Measurements from ENCODE around the gene UNC5CL.

UNC5CL gene

DNA sequence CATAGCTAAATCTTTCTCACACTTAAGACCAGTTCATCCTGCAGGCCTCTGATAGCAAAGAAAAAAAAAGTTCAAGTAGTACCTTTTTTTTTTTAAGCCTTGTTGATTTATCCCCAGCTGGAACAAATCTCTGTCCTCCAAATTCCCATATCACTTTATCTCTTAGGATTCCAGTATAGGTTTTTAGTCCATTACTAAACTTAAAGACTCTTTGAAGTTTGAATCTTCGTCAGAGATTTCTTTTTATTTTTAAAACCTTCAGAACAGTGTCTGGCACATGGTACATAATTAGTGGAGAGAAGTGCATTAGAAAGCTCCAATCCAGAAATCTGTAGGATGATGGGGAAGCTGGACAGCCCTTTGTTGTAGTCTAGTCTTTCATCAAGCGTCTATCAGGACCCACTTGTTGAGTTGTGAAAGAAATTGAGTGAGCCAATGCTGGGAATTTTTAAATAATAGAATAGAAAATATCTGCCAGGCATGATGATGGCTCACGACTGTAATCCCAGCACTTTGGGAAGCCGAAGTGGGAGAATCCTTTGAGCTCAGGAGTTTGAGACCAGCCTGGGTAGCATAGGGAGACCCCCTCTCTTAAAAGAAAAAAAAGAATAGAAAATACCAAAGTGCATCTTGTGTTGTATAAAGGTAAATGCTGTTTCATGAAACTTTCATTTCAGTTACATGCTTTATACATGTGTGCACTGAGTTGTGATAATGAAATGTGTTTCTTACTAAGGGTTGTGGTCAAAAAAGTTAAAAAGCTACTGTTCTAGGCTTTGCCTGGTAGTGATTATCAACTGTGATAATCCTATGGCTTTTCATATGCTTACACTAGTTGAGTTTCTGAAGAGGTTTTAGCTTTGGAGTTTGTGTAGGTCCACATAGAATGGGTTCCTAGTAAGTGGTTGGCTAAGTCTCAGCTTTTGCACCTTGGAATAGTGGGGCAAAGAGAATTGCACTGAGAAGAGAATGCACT, 36.9 kb upstream of the UNC5CL start:
- DNase-seq (ENCODE audit: insufficient read length, low spot score) (no peak), FAIRE-seq (peak; percentile 41)
- no peak for TF ChIP-seq PAX5 (IDR thresholded peaks at IDR 0.05; ENCODE audit: insufficient read depth, low read length, severe bottlenecking)
- no peak for TF ChIP-seq TAF1 (IDR thresholded peaks at IDR 0.05; ENCODE audit: low read depth, low read length)
- no peak for TF ChIP-seq POLR2AphosphoS5 (IDR thresholded peaks at IDR 0.05; ENCODE audit: low read depth, low read length)
- TF ChIP-seq POU2F2 (IDR thresholded peaks at IDR 0.05; ENCODE audit: low read depth, low read length): no peak
- TF ChIP-seq SPI1 (IDR thresholded peaks at IDR 0.05; ENCODE audit: low read depth, low read length): no peak
- TF ChIP-seq POLR2A (IDR thresholded peaks at IDR 0.05; ENCODE audit: low read depth, low read length): no peak

DNA sequence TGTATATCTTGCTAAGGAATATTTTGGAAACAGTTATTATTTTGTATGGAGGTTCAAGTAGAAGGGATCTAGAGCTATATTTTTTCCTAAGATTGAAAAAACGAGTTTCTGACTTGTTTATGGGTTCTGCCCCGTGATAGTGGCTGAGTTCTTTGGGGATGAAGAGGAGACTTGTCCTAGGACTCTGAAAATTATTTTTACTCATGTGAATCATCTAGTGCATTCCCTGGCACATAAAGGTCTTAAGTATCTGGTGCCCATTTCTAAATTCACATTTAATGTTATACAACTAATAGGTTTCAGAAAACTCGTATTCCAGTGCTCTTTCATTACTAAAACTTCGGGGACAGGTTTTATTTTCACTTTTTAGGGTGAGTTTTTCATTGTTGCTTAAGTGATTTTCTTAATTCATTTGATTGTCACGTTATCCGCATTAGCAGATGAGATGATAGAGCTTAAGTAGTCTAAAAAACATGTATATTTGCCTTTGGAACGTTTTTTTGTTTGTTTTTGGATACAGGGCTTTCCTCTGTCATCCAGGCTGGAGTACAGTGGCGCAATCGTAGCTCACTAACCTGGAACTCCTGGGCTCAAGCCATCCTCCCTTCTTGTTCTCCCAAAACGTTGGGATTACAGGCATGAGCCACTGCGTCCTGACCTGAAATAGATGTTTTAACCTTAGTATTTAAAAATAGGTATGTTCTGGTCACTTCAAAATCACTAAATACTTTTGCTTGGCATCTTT, 35.8 kb upstream of the UNC5CL start:
- FAIRE-seq (no peak), DNase-seq (ENCODE audit: insufficient read length, low spot score) (no peak)
- no peak for TF ChIP-seq SPI1 (IDR thresholded peaks at IDR 0.05; ENCODE audit: low read depth, low read length)
- TF ChIP-seq POU2F2 (IDR thresholded peaks at IDR 0.05; ENCODE audit: low read depth, low read length): no peak
- TF ChIP-seq PAX5 (IDR thresholded peaks at IDR 0.05; ENCODE audit: insufficient read depth, low read length, severe bottlenecking): no peak
- TF ChIP-seq TAF1 (IDR thresholded peaks at IDR 0.05; ENCODE audit: low read depth, low read length): no peak
- TF ChIP-seq POLR2AphosphoS5 (IDR thresholded peaks at IDR 0.05; ENCODE audit: low read depth, low read length): no peak
- no peak for TF ChIP-seq POLR2A (IDR thresholded peaks at IDR 0.05; ENCODE audit: low read depth, low read length)

DNA sequence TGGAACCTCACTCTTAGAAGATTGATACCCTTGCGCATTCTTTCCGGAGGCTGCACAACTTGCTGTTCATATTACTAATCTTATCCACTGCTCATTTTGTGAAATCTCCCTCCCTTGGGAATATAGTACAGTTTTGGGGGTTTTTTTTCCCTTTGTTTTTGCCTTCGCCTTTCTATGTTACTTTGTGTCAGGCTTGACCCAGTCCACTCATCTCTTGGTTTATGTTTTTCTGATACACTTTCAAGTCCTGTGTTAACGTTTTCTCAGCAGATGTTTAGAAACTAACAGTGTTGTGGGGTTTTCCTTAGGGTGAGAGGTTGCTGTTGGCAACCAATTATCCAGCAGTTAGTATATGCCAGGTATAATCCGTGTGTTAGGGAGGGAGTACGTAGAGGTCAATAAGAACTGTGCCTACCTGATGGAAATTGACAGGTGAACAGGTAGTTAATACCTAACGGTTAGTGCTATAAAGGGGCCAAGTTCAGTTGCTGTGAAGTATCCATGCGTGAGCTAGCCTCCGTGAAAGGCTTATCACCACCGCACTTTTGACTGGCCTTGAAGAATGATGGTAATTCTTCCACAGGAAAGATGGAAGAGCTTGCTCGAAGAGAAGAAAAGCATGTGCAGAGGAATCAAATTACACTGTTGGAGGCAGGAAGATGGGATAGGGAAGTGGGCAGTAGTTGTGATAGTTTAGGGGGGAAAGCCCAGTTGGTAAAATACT, 35.1 kb upstream of the UNC5CL start:
- no peak for TF ChIP-seq TAF1 (IDR thresholded peaks at IDR 0.05; ENCODE audit: low read depth, low read length)
- TF ChIP-seq SPI1 (IDR thresholded peaks at IDR 0.05; ENCODE audit: low read depth, low read length): peak; percentile 46
- DNase-seq (ENCODE audit: insufficient read length, low spot score) (no peak), FAIRE-seq (no peak)

DNA sequence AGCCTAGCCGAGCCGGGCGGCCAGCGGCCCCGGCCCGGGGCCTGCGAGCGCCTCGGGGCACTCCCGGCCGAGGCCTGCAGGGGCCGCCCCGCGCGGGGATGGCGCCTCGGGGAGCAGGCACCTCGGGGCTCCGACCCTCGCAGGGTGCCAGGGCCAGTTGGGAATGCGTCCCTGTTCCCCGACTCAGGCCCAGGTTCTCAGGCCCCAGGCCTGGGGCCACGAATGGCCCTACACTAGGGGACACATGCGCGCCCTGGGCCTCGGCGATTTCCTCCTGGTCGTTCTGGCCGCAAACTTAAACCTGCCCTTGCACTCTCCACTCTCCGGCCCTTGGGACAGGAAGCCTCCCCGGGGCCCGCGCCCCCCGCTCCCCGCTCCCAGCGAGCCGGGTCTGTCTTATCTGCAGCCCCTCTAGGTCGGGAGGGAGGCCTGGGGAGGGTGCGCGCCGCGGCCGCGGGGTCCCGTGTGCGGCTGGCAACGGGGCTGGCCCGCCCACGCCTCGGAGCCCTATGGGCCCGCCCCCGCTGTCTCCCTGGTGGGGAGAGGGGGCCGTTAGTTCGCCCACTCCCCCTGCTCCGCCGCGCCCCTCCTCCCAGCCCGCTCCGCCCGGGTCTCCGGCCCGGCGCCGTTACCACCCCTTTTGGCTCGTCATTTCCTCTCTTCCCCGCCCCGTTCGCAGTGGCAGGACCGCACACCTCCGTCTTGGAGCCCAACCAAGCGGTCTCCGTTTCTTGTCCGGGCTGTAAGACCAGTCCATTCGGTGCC, 34.4 kb upstream of the UNC5CL start:
- DNase-seq (ENCODE audit: insufficient read length, low spot score): peak; percentile 30
- peak; percentile 92 for FAIRE-seq
- TF ChIP-seq PAX5 (IDR thresholded peaks at IDR 0.05; ENCODE audit: insufficient read depth, low read length, severe bottlenecking): no peak
- peak; percentile 89 for TF ChIP-seq POLR2AphosphoS5 (IDR thresholded peaks at IDR 0.05; ENCODE audit: low read depth, low read length)
- peak; percentile 91 for TF ChIP-seq POLR2A (IDR thresholded peaks at IDR 0.05; ENCODE audit: low read depth, low read length)
- TF ChIP-seq SPI1 (IDR thresholded peaks at IDR 0.05; ENCODE audit: low read depth, low read length): peak; percentile 29; the same call in 1 of the 2 replicates
- peak; percentile 56; the same call in 1 of the 2 replicates for TF ChIP-seq POU2F2 (IDR thresholded peaks at IDR 0.05; ENCODE audit: low read depth, low read length)
- TF ChIP-seq TAF1 (IDR thresholded peaks at IDR 0.05; ENCODE audit: low read depth, low read length): peak; percentile 92

DNA sequence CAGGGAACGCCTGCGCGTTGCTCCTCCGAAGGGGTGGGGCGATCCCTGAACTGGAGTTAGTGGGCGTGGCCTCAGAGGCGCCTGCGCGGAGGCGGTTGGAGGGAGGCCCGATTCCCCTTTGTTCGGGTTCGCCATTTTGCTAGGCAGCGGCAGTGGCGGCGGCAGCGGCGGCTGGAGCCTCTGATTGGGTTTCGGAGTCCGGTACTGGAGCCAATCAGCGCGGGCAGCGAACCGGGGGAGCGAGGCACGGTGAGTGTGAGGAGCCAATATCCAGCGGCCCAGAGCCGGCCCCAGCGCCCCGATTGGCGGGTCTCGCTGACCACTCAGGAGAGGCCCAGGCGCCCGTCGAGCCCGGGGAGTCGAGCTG, 33.8 kb upstream of the UNC5CL start, which contains the start of gene NFYA:
Gene NFYA (plus strand): TSS at position 139 of the 367 bp plus-strand sequence. CDS start 6,116 bp downstream, outside the sequence.
- DNase-seq (ENCODE audit: insufficient read length, low spot score) (peak; percentile 85), FAIRE-seq (peak; percentile 100)
- TF ChIP-seq PAX5 (IDR thresholded peaks at IDR 0.05; ENCODE audit: insufficient read depth, low read length, severe bottlenecking): no peak
- no peak for TF ChIP-seq POU2F2 (IDR thresholded peaks at IDR 0.05; ENCODE audit: low read depth, low read length)
- TF ChIP-seq POLR2A (IDR thresholded peaks at IDR 0.05; ENCODE audit: low read depth, low read length): no peak
- TF ChIP-seq SPI1 (IDR thresholded peaks at IDR 0.05; ENCODE audit: low read depth, low read length): no peak
- TF ChIP-seq POLR2AphosphoS5 (IDR thresholded peaks at IDR 0.05; ENCODE audit: low read depth, low read length): no peak
- peak; percentile 46; the same call in 1 of the 2 replicates for TF ChIP-seq TAF1 (IDR thresholded peaks at IDR 0.05; ENCODE audit: low read depth, low read length)

DNA sequence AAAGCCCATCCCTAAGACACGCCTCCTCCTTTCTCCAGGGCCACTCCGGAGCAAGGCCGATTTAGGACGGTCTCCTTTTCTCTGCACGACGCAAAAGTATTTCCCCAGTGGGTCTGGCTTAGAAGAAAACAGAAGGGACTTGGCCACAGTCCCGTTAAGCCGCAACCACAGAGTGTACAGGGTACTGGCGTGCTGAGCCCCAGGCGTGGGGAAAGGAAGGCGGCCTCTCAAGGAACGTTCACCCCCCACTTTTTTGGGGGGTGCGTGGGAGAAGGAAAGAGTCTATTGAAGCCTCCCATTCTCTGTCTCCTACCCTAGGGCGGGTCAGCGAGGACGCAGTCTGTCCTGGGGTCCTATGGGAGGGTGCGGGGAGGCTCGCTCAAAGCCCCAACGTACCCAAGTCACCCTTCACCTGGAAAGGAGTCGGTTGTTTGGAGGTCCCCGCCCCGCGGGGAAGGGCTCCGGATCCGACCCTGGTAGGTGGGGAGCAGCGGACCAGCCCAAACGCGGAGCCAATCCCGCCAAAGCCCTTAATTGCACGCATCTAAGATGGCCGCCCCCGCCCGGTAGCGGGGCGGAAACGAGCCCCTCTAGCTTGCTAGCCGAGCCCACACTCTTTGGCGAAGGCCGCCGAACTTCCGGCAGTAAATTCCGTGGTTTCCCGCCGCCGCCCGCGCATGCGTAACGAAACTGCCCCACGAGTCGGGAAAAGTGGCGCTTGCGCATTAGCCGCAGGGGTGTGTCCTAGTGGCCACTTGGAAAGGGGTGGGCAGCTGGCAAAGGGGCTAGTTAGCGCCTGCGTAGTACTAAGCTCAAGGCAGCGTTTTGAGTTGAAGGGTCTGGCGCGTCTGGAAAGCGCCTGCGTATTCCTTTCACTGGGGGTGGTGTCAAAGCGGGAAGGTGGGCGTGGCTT, 33.2 kb upstream of the UNC5CL start, which contains the start of gene OARD1:
Gene OARD1 (minus strand): TSS at position 434 of the 913 bp plus-strand sequence. CDS start 722 bp downstream, outside the sequence.
- FAIRE-seq (no peak), DNase-seq (ENCODE audit: insufficient read length, low spot score) (peak; percentile 70)
- TF ChIP-seq POLR2A (IDR thresholded peaks at IDR 0.05; ENCODE audit: low read depth, low read length) (peak; percentile 37), SPI1 (IDR thresholded peaks at IDR 0.05; ENCODE audit: low read depth, low read length) (no peak), PAX5 (IDR thresholded peaks at IDR 0.05; ENCODE audit: insufficient read depth, low read length, severe bottlenecking) (no peak), POU2F2 (IDR thresholded peaks at IDR 0.05; ENCODE audit: low read depth, low read length) (0 out of 2 replicates have a peak, but pooled peaks have one; percentile 22), TAF1 (IDR thresholded peaks at IDR 0.05; ENCODE audit: low read depth, low read length) (peak; percentile 49; the same call in 1 of the 2 replicates), POLR2AphosphoS5 (IDR thresholded peaks at IDR 0.05; ENCODE audit: low read depth, low read length) (peak; percentile 72; the same call in 1 of the 2 replicates)

DNA sequence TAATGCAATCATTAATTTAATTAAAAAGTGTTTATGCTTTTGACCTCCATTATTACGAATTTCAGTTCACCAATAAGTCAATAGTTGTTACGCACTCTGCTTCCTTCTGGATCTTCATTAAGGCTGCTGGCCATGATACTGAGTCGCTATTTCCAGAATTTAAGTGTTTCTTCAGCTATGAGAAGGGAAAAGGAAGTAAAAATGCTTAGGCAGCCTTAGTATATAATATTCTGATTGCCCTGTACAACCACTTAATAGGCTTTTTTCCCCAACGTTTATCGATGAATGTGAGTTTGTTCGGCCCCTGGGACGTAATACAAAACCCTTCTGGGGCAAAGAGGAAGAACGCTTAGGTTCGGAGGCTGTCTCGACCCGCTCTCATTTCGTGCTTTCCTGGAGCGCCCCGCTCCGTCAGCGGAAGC, 32.5 kb upstream of the UNC5CL start:
- FAIRE-seq (no peak), DNase-seq (ENCODE audit: insufficient read length, low spot score) (no peak)
- TF ChIP-seq POLR2A (IDR thresholded peaks at IDR 0.05; ENCODE audit: low read depth, low read length) (peak; percentile 79), POLR2AphosphoS5 (IDR thresholded peaks at IDR 0.05; ENCODE audit: low read depth, low read length) (no peak), SPI1 (IDR thresholded peaks at IDR 0.05; ENCODE audit: low read depth, low read length) (no peak), TAF1 (IDR thresholded peaks at IDR 0.05; ENCODE audit: low read depth, low read length) (peak; percentile 32; the same call in 1 of the 2 replicates)
